ENCODE measurements around the gene TAS1R2. TPM values are rescaled to one million over a fixed set of nuclear protein-coding genes. Genes with fewer than 3 reads are reported as not detected.

The TAS1R2 gene
- total and polyA plus RNA-seq, 9 of the 15 experiments (the other 6 are each of a cell fraction or from before 2014, with no cell fraction given), result not detected

DNA sequence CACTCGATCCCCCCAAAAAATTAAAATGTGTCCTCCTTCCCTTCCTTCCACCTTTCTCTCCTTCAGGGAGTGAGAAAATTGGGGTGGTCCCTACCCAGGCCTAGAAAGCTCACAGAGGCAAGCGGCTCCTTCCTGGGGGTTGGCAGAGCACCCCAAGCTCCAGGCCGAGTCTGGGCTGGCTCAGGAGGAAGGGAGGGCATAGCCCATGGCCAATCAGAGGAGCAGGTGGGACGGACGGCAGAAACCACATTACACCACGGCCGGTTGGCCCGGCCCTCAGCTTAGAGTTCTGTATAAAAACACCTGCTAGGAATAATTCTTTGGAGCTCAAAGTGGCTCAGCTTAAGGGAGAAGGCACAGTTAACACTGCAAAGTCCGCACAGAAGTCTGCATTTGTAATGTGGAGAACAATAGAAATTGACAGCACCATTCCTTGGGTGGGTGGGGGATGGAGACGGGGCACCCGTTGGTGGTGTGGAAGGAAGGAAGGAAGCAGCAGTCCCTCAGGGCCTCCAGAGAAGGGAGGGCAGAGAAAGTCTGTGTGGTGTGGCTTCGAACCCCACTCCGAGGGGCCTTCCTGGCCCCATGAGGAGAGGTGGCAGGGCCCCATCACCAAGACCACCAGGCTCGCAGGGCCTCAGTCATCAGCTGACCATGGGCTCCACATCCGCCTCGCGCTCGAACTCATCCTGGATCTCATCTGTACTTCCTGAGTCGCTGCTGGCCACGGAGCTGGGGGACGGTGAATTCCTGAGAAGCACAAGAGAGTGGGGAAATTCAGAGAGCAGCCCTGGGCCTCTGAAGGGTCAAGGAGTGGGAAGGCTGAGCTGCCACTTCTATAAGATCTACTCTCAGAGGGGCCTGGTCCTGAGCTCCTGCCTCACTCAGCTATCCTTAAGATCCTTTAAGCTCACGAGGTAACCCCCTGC is 48.7 kb upstream of the TAS1R2 start (continued):
- no peak for TF ChIP-seq CHAMP1 (IDR thresholded peaks at IDR 0.05)
- TF ChIP-seq CBX2 (IDR thresholded peaks at IDR 0.05; ENCODE audit: insufficient read depth, low read length, poor library complexity, severe bottlenecking), result no peak
- TF ChIP-seq ELF2 (CRISPR knock-in tag; IDR thresholded peaks at IDR 0.05), result no peak; the same call in 1 of the 2 replicates
- no peak for TF ChIP-seq TCFL5 (CRISPR knock-in tag; conservative IDR thresholded peaks at IDR 0.05)
- no peak for TF ChIP-seq CBX8 (IDR thresholded peaks at IDR 0.05; ENCODE audit: borderline replicate concordance, extremely low read depth, low read depth, low read length, poor library complexity, severe bottlenecking)
- TF ChIP-seq TFAP4 (CRISPR knock-in tag; IDR thresholded peaks at IDR 0.05; ENCODE audit: borderline replicate concordance), result no peak
- TF ChIP-seq SMARCC2 (IDR thresholded peaks at IDR 0.05; ENCODE audit: low read depth), result no peak
- no peak for TF ChIP-seq KAT7 (CRISPR knock-in tag; IDR thresholded peaks at IDR 0.05; ENCODE audit: borderline replicate concordance)
- TF ChIP-seq ZNF445 (CRISPR knock-in tag; IDR thresholded peaks at IDR 0.05; ENCODE audit: low read depth), result no peak
- no peak for TF ChIP-seq FOXJ3 (CRISPR knock-in tag; IDR thresholded peaks at IDR 0.05)
- TF ChIP-seq POLR3A (IDR thresholded peaks at IDR 0.05; ENCODE audit: borderline replicate concordance, extremely low read depth, insufficient read depth, insufficient read length), result no peak
- no peak for TF ChIP-seq STAT5A (IDR thresholded peaks at IDR 0.05; ENCODE audit: borderline replicate concordance, low read length)
- TF ChIP-seq, protein P1, sequence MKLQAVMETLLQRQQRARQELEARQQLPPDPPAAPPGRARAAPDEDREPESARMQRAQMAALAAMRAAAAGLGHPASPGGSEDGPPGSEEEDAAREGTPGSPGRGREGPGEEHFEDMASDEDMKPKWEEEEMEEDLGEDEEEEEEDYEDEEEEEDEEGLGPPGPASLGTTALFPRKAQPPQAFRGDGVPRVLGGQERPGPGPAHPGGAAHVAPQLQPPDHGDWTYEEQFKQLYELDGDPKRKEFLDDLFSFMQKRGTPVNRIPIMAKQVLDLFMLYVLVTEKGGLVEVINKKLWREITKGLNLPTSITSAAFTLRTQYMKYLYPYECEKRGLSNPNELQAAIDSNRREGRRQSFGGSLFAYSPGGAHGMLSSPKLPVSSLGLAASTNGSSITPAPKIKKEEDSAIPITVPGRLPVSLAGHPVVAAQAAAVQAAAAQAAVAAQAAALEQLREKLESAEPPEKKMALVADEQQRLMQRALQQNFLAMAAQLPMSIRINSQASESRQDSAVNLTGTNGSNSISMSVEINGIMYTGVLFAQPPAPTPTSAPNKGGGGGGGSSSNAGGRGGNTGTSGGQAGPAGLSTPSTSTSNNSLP (IDR thresholded peaks at IDR 0.05; ENCODE audit: borderline replicate concordance, low read depth, low read length), result no peak
- no peak for TF ChIP-seq ZNF232 (CRISPR knock-in tag; IDR thresholded peaks at IDR 0.05)
- no peak for TF ChIP-seq NFIC (IDR thresholded peaks at IDR 0.05)
- 0 out of 2 replicates have a peak, but pooled peaks have one; percentile 0 for TF ChIP-seq ESRRA (IDR thresholded peaks at IDR 0.05; ENCODE audit: borderline replicate concordance, low read depth)
- TF ChIP-seq ILF3 (IDR thresholded peaks at IDR 0.05; ENCODE audit: borderline replicate concordance), result no peak
- TF ChIP-seq MIER1 (IDR thresholded peaks at IDR 0.05; ENCODE audit: low read depth), result no peak
- no peak for TF ChIP-seq ZNF280A (IDR thresholded peaks at IDR 0.05; ENCODE audit: low read depth, partially characterized antibody)
- peak; percentile 27; the same call in 1 of the 2 replicates for TF ChIP-seq SUPT5H (IDR thresholded peaks at IDR 0.05)
